HG03457 (cell line): ENCODE measurements around the gene SPECC1L.
"Not testable (repeated sequence)": the region's sequence is repeated elsewhere in the genome, so short reads cannot be mapped to it uniquely, and the experiment has no call there.

Experiments
- ATAC-seq: cut with Tn5 transposase; IDR thresholded peaks from one replicate; pipeline ENCODE4 v1.9.1; 2021; ENCODE audit warnings: moderate number of reproducible peaks; ENCODE audit not compliant: unreplicated experiment

The SPECC1L gene

GRCh38 chr22:24270556-24271385 lies at the start of gene SPECC1L:
SPECC1L (plus strand) TSS chr22:24270831; CDS start chr22:24302232, 31,401 bp downstream.
- ATAC-seq: peak; percentile 63

GRCh38 chr22:24224468-24224867 lies 46.2 kb upstream of the SPECC1L start:
- no peak for ATAC-seq

GRCh38 chr22:24225044-24225601 lies 45.5 kb upstream of the SPECC1L start:
- no peak for ATAC-seq

- ATAC-seq: no peak
Observed at GRCh38 chr22:24225951-24226350, 44.7 kb upstream of the SPECC1L start.

- no peak for ATAC-seq
Observed at GRCh38 chr22:24230911-24231656, 39.5 kb upstream of the SPECC1L start.

GRCh38 chr22:24231706-24232105 lies 38.9 kb upstream of the SPECC1L start:
- no peak for ATAC-seq

GRCh38 chr22:24232124-24232523 lies 38.5 kb upstream of the SPECC1L start:
- ATAC-seq: no peak

- no peak for ATAC-seq
Observed at GRCh38 chr22:24232725-24233124, 37.9 kb upstream of the SPECC1L start.

- ATAC-seq: no peak
Observed at GRCh38 chr22:24233235-24233634, 37.4 kb upstream of the SPECC1L start.

- ATAC-seq: no peak
Observed at GRCh38 chr22:24233816-24234215, 36.8 kb upstream of the SPECC1L start.

GRCh38 chr22:24235315-24235714 lies 35.3 kb upstream of the SPECC1L start:
- ATAC-seq: no peak

GRCh38 chr22:24236656-24237055 lies 34.0 kb upstream of the SPECC1L start:
- no peak for ATAC-seq

- not testable (repeated sequence) for ATAC-seq
Observed at GRCh38 chr22:24238101-24238694, 32.4 kb upstream of the SPECC1L start.

- no peak for ATAC-seq
Observed at GRCh38 chr22:24240381-24240780, 30.2 kb upstream of the SPECC1L start.

GRCh38 chr22:24240985-24241692 lies 29.5 kb upstream of the SPECC1L start:
- ATAC-seq: not testable (repeated sequence)

GRCh38 chr22:24243417-24243816 lies 27.2 kb upstream of the SPECC1L start:
- ATAC-seq: not testable (repeated sequence)

GRCh38 chr22:24244144-24244787 lies 26.4 kb upstream of the SPECC1L start:
- no peak for ATAC-seq

GRCh38 chr22:24245030-24245431 lies 25.6 kb upstream of the SPECC1L start, which contains the start of gene GGT5:
GGT5 (minus strand) TSS chr22:24245082; CDS start chr22:24244725, 357 bp downstream.
- not testable (repeated sequence) for ATAC-seq

- ATAC-seq: not testable (repeated sequence)
Observed at GRCh38 chr22:24245584-24246561, 24.8 kb upstream of the SPECC1L start.
